GM20431 (cell line): ENCODE measurements around the gene FABP7.

Source experiments
- in situ Hi-C: fragments of 300-500 bp; cut with MseI, MboI; formaldehyde crosslinking; loops from one replicate; pipeline ENCODE4 v1.15.0; 2020; ENCODE audit warnings: low sequenced_read_pairs; ENCODE audit not compliant: unreplicated experiment

Gene FABP7

DNA sequence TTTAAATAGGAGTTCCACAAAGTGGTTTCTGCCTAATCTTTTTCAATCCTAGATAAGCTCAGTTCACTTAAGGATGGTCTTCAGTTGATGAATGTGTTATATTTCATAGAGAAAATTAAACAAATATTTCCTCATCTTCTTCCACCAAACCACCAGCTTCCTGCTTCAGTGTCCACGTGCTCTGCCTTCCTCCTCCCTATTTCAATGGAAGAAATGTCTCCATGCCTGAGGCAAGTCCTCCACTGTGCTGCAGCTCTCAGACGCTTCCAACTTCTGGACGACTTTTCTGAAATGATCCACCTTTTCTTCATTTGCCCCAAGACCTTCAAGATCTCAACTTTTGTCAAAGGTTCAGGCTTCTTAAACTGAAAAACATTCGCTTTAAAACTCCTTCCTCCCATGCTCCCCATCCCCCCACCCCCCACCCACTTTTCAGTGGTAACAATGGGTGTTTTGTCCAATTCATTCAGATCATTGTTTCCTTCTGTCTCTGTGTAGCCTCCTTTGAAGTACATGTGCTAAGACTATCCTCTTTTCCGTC, 25.3 kb upstream of the FABP7 start:
- in situ Hi-C loops: no loop called here

DNA sequence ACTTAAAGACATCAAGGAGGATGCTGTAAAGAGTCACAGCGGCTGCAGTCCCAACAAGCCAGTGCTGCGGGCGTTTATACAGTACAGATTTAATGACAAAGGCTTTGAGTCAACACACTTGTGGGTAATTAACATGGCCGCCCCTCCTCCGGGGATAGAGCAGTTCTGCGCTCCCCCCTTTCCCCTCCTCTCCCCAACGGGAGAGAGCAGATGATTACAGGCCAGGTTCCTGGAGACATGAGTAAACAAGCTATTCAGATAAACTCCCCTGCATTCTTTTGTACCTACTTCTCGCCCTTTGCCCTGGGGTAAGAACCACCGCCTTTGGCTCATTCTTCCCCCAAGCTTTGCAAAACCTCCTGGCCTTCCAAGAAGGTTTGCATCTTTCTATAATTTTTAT, 23.6 kb upstream of the FABP7 start:
- in situ Hi-C loops: no loop called here

DNA sequence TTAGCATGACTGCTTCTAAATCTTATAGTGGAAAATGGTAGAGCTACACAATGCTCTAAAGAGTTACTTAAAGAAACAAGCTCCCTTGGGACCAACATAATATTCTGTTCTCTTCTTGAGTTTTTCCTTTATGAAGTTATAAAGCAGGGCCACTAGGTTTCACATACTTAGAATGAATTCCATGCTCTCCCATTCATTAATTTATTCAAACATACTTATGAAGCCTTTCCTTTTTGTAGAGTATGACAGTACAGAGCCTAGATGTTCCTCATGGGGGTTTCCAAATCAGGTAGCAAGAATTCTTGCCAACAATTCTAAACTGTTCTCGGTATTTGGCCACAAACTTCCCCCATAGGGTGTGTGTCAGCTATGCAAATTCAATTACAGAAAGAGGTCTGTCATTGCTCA, 20.6 kb upstream of the FABP7 start:
- in situ Hi-C loops: no loop called here

DNA sequence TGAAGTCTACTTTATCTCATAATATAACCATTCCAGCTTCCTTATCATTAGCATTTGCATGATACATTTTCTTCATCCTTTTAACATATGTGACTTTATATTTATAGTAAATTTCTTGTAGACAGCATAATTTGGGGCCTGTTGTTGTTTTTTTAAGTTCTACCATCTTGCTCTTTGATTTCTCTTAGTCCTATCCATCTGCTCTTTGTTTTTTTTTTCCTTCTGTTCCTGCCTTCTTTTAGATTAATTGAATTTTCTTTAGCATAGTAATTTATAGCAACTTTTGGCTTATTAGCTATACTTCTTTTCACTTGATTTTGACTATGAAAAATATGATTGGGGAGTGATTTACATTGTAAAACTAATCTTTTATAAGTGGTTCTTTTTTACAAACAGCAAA, 19.2 kb upstream of the FABP7 start:
- in situ Hi-C loops: no loop called here

DNA sequence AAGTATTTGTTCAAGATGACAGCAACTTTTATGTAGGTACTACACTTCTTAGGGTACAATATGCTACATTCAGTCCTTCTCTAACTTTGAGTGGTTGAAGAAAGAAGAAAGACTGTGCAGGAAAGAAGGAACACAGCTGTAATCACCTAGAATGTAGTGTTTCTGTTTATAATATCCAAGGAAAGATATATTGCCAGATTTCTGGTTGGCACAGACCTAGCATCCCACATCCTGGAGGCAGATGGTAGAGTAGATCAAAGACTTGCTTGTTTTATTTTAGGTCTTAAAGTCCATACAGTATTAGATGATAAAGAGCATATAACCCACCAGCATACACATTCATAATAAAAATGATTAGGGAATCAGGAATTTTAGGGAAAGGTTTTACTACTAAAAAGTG, 13.3 kb upstream of the FABP7 start:
- in situ Hi-C loops: no loop called here

DNA sequence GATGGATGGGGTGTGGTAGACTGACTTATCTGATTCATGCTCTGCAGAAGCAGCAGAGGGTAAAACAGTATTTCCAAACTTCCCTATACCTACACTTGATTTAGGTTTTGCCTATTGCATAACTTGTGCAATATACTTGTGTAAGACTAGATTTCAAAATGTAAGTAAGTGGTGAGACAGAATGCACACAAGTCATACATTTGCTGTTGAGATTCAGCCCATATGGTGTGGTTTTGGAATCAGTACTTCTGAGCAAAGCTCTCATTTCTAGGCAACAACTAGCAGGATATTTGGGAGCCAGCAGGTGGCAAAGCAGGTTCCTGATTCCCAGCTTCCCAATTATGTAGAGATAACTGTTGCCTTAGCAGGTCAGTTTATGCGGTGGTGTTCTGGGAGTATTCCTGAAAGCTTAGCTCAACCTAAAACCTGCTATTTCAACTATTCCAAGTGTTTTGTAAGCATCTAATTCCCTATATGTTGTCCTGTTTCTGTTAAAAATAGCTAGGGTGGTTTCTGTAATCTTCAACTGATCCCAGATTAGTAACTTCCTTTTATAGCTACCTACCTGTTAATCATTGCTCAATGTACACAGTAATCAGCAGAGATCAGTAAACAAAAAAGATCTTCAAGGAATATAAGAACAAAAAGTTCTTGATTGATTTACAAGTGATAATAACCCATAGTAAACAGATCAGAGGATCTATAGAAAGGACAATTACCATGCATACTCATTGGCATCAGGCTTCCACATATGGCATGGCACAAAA, 8.5 kb upstream of the FABP7 start:
- in situ Hi-C loops: no loop called here

- in situ Hi-C loops: no loop called here
Observed at GRCh38 chr6:122772724-122773415, 6.6 kb upstream of the FABP7 start.

- in situ Hi-C loops: no loop called here
Observed at GRCh38 chr6:122775975-122776374, 3.5 kb upstream of the FABP7 start.

- in situ Hi-C loops: no loop called here
Observed at GRCh38 chr6:122778302-122778701, 1.2 kb upstream of the FABP7 start.

- in situ Hi-C loops: no loop called here
Observed at GRCh38 chr6:122778985-122779661, 393 bp upstream of the FABP7 start.

- in situ Hi-C loops: no loop called here
Observed at GRCh38 chr6:122780114-122780513, 598 bp downstream of the FABP7 start.

- in situ Hi-C loops: no loop called here
Observed at GRCh38 chr6:122781716-122782115, 2.2 kb downstream of the FABP7 start.

- in situ Hi-C loops: no loop called here
Observed at GRCh38 chr6:122783401-122783800, 3.9 kb downstream of the FABP7 start.

GRCh38 chr6:122785891-122786290, 6.4 kb downstream of the FABP7 start:
- in situ Hi-C loops: no loop called here

DNA sequence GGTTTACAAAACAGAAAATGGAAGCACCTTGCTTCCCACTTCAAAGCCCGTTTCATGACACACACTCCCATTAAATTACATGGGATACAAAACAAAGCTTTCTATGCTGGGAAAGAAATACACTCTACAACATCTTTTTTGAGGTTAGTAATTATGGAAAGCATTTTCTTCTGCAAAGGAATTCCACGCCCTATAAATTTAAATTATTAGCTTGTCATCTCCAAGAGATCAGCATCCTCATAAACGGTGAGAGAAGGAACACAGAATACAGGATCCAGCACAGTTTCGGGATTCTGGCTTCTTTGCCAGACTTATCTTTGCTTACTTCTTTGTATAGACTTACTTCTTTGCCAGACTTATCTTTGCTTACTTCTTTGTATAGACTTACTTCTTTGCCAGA, 8.2 kb downstream of the FABP7 start:
- in situ Hi-C loops: no loop called here

GRCh38 chr6:122788208-122788607, 8.7 kb downstream of the FABP7 start:
- in situ Hi-C loops: no loop called here

- in situ Hi-C loops: no loop called here
Observed at GRCh38 chr6:122788663-122789181, 9.2 kb downstream of the FABP7 start.

DNA sequence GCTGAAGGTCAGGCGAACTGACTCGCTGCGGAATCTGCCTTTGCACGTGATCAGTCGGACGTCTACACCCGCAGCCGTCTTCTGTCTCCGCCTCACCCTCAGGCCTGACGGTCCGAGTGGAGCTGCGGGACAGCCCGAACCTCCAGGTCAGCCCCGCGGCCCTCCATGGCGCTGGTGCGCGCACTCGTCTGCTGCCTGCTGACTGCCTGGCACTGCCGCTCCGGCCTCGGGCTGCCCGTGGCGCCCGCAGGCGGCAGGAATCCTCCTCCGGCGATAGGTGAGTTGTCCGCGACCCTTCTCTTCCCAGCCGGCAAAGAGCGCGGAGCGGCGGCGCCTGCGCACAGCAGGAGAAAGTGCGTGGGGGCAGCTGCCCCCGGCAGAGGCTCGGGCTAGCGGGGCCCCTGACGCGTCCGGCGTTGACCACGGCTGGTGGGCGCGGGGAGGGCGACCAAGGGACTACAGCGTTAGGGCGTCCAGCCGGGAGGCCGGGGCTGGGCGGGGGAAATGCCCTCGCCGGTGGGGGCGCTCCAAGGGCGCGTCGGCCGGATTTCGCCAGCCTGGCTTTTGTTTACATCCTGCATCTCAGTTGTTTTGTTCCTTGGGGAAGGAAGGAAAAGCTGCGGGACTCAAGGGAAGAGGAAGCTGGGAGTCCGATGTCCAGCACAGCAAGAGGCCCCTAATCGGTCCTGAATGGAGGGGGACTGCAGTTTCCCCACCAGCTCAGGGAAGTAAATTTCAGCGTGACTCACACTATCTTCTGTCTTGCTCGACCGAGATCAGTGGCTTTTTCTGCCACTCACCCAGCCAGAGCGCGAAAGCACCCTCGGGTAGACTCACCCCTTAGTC, 9.9 kb downstream of the FABP7 start, which contains the start of gene SMPDL3A:
SMPDL3A (plus strand) TSS at position 77 of the 846 bp plus-strand sequence; CDS start at position 166, 89 bp downstream.
- in situ Hi-C loops: no loop called here

GRCh38 chr6:122790028-122790422, 10.5 kb downstream of the FABP7 start:
- in situ Hi-C loops: no loop called here
